ENCODE data around the gene ZNF304. TPM values are rescaled to one million over a fixed set of nuclear protein-coding genes. Genes with fewer than 3 reads are reported as not detected.

The ZNF304 gene
- total RNA-seq, 2 donors from 2014 or later = 3.0 to 3.3 TPM

DNA sequence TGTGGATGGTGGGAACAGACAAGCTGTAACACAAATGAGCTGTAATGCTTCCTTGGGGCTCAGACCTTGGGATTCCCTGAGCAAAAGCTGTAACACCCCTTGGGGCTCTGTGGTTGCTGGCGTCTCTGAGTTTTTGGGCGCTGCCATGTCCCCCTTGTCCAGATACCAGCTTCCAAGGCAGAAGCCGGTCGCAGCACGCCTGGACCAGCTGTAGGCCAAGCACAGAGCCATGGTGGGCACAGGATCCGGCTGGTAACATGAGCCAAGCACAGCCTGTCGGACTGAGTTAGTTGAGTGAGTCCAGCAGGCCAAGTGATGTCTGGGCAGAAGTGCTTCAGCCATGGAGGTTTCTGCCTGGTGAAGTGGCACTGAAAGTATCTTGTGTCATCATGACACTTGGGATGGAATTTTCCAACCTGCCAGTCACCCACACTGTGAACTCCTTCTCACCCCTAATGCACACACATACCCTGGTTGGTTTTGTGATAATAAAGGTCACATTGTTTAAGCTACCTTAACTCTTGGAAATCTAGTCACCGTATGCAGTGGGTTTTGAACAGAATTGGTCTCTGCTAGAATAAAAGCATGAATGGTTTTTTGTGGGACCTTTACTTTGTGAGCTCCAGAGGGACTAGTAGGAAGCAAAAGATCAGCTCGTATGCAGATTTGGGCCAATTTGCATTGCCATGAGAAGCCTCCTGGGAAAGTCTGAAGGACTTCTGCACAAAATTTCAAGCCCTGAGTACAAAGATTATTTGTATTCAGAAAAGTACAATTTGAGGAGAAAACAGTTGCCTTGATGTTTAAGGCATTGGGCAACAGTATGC is 52.9 kb downstream of the ZNF304 start:
- DNase-seq = no peak
- intact Hi-C loops (cut with DNase I, micrococcal nuclease) = no loop called here
- no peak for ATAC-seq

DNA sequence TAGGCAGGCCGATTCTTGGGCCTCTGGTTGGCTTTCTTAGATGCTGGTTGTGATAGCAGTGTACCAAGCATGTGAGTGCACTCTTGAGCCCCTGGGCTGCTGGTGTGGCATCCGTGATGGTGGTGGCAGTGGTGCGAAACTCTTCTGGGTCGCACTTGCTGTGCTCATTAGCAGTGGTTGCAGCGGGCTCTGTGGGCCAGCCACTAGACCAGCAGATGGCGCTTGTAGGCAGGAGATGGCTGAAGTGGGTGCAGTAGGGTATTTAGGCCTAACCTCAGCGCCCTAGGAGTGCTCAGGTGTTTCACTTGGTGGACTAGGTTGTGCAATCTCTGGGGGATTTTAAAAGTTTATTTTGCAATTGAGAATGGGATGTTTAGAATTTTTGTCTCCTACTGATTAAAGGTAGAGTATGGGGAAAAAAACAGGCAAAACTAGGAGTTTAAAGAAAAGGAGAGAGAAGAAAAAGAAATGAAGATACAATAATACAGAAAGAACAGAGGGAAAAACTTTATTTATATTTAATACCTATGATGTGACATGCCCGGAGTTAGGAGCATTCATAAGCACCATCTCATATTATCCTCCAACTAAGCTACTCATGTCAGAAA is 55.5 kb downstream of the ZNF304 start:
- intact Hi-C loops (cut with DNase I, micrococcal nuclease) = no loop called here
- peak; percentile 35 to 62 for DNase-seq
- ATAC-seq = no peak

Other genes with a start within 250 kb of the ZNF304 start
- not detected for gene USP29, start 231.3 kb upstream of the ZNF304 start, total RNA-seq
- gene ZIM3, start 206.1 kb upstream of the ZNF304 start, total RNA-seq = not detected
- not detected for gene DUXA, start 183.8 kb upstream of the ZNF304 start, total RNA-seq
- gene ZNF264, start 159.8 kb upstream of the ZNF304 start, total RNA-seq = 10 to 100 TPM; 28.2 to 29.4 TPM
- under 1 TPM; 0.67 to 0.89 TPM for gene AURKC, start 120.2 kb upstream of the ZNF304 start, total RNA-seq
- gene ZNF805, start 110.6 kb upstream of the ZNF304 start, total RNA-seq = 10 to 100 TPM in 1 of 2 donors, 1 to 10 TPM in 1; 9.5 to 10.4 TPM
- 10 to 100 TPM; 33.1 to 41.6 TPM for gene ZNF460, start 70.8 kb upstream of the ZNF304 start, total RNA-seq
- gene ZNF543, start 30.8 kb upstream of the ZNF304 start, total RNA-seq = 1 to 10 TPM; 2.8 to 3.5 TPM
- 1 to 10 TPM; 4.4 to 4.5 TPM for gene TRAPPC2B, start 12.3 kb downstream of the ZNF304 start, total RNA-seq
- 1 to 10 TPM; 1.4 to 1.8 TPM for gene ZNF547, start 12.3 kb downstream of the ZNF304 start, total RNA-seq
- 10 to 100 TPM in 1 of 2 donors, 1 to 10 TPM in 1; 8.1 to 10.7 TPM for gene ZNF548, start 38.6 kb downstream of the ZNF304 start, total RNA-seq
- gene ZNF17, start 59.9 kb downstream of the ZNF304 start, total RNA-seq = 10 to 100 TPM in 1 of 2 donors, 1 to 10 TPM in 1; 7.7 to 12.1 TPM
- gene ZNF749, start 84.1 kb downstream of the ZNF304 start, total RNA-seq = 1 to 10 TPM; 7.3 to 8.3 TPM
- gene VN1R1, start 105.9 kb downstream of the ZNF304 start, total RNA-seq = under 1 TPM; 0.37 to 0.50 TPM
- 1 to 10 TPM; 3.2 to 3.8 TPM for gene ZNF772, start 126.3 kb downstream of the ZNF304 start, total RNA-seq
- gene ZNF419, start 136.5 kb downstream of the ZNF304 start, total RNA-seq = 1 to 10 TPM; 3.2 to 4.0 TPM
- gene ZNF773, start 148.7 kb downstream of the ZNF304 start, total RNA-seq = 1 to 10 TPM; 2.6 to 5.0 TPM
- gene ZNF549, start 176.1 kb downstream of the ZNF304 start, total RNA-seq = 1 to 10 TPM; 2.7 to 3.5 TPM
- gene ZNF550, start 208.6 kb downstream of the ZNF304 start, total RNA-seq = 1 to 10 TPM; 2.7 to 5.3 TPM
- gene ZNF416, start 227.6 kb downstream of the ZNF304 start, total RNA-seq = 1 to 10 TPM; 2.0 to 3.2 TPM
- gene ZIK1, start 232.9 kb downstream of the ZNF304 start, total RNA-seq = 1 to 10 TPM in 1 of 2 donors, under 1 TPM in 1; 0.95 to 1.5 TPM
- 1 to 10 TPM; 1.2 to 1.7 TPM for gene ZNF530, start 248.6 kb downstream of the ZNF304 start, total RNA-seq